ENCODE measurements around the gene WDR74. TPM values are rescaled to one million over a fixed set of nuclear protein-coding genes. Genes with fewer than 3 reads are reported as not detected.

Gene WDR74
- total RNA-seq: 31.1 TPM
- polyA plus RNA-seq: 47.1 TPM

DNA sequence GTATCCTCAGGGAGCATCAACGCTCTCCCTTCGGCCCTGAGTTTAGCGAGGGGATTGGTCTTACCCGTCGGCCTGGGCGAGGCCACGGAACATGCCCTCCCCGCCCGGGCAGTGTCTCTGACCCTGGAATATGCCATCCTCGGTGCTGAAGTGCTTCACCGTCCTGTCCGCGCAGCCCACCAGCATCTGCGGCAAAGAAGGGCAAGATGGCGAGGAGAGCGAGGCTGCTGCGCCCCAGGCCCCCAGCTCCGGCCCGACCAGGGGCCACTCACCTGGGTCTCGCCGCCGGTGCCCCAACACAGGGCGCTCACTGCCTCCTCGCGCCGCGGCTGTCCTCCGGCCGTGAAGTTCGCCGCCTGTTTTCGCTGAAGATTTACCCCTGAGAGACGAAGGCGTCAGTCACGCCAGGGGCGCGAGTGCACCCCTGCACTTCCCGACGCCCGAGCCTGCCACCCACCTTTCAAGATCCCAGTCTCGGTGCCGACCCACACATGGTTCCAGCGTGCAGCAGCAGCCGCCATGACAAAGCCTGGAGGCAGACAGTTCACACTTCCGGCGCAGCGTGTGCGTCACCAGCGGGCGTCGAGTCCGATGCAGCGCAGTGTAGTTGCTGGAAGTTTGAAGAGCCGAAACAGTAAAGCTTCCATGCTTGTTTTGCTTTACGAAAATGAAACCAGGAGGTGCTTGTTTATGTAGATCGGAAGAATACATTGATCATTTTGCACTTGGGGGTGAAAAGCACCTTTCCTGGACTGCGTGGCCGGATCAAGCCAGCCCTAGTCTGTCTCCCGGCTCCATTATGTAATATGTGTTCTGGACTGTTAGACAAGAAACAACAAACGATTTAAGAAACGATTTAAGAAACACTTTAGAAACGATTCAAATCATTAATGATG, at the start of gene WDR74:
Gene WDR74 (minus strand): TSS at position 541 of the 896 bp plus-strand sequence. CDS start 20 bp downstream, at position 521.
- H3K27ac ChIP-seq (ENCODE audit: low read depth): peak within 1 kb of the TSS; percentile 98
- peak within 1 kb of the TSS; percentile 79 for H3K4me3 ChIP-seq (ENCODE audit: low read depth, low read length)
- H3K4me1 ChIP-seq (ENCODE audit: insufficient read depth): peaks cover 1% of the 10 kb centered on the region
- peak; percentile 93 for DNase-seq (ENCODE audit: extremely low spot score)
- H3K36me3 ChIP-seq (ENCODE audit: insufficient read depth): no peaks in the 10 kb centered on the region
- WGBS: under 1% methylated on average over 62 of the region's 62 CpGs

DNA sequence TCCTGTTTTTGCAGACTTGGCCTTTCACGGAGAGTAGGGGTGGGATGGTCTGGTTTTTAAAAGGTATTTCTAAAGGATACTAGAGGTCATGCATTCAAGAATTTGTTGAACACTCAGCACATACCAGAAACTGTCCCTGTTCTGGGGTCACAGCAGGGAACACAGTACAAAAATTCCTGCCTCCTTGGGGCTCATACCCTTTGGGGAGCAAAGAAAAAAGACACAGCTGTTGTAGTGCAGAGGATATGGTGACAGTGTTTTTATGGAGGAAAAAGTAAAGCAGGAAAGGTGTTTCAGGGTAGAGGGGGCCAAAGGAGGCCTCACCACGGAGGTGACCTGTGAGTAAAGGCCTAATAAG, 49.7 kb upstream of the WDR74 start:
- Histone ChIP-seq H3K36me3 (ENCODE audit: insufficient read depth) (peaks cover 13% of the 10 kb centered on the region), H3K27ac (ENCODE audit: low read depth) (no peak overlapping the region)

DNA sequence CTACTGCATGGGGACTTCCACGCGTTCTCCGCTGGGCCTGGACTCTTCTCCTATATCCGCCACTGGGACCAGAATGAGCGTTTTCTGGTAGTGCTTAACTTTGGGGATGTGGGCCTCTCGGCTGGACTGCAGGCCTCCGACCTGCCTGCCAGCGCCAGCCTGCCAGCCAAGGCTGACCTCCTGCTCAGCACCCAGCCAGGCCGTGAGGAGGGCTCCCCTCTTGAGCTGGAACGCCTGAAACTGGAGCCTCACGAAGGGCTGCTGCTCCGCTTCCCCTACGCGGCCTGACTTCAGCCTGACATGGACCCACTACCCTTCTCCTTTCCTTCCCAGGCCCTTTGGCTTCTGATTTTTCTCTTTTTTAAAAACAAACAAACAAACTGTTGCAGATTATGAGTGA, 49.0 kb upstream of the WDR74 start:
- H3K36me3 ChIP-seq (ENCODE audit: insufficient read depth): peaks cover 18% of the 10 kb centered on the region
- H3K27ac ChIP-seq (ENCODE audit: low read depth): no peak overlapping the region
- H3K4me3 ChIP-seq (ENCODE audit: low read depth, low read length): no peak overlapping the region
- no peak for DNase-seq (ENCODE audit: extremely low spot score)
- WGBS: 90% methylated on average over 14 of the region's 14 CpGs
- peaks cover 7% of the 10 kb centered on the region for H3K4me1 ChIP-seq (ENCODE audit: insufficient read depth)

More for the DNA sequence above, 49.7 kb upstream of the WDR74 start:
- 52% methylated on average over 2 of the region's 2 CpGs for WGBS
- no peak for DNase-seq (ENCODE audit: extremely low spot score)
- Histone ChIP-seq H3K4me3 (ENCODE audit: low read depth, low read length) (no peak overlapping the region), H3K4me1 (ENCODE audit: insufficient read depth) (peaks cover under 1% of the 10 kb centered on the region)

DNA sequence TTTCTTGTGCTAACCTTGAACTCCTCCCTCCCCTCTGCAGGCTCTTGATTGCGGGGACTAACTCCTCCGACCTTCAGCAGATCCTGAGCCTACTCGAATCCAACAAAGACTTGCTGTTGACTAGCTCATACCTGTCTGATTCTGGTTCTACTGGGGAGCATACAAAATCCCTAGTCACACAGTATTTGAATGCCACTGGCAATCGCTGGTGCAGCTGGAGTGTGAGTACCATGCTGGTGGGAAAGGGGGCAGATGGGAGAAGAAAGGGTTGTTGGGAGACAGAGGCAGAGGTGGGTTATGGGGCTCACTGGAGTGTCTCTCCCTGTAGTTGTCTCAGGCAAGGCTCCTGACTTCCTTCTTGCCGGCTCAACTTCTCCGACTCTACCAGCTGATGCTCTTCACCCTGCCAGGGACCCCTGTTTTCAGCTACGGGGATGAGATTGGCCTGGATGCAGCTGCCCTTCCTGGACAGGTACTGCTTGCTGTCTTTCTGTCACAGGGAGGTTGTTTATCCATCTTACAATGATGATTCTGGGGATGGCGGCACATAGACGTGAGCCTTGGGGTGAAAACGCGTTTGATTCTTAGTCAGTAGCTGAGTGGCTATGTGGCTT, 45.9 kb upstream of the WDR74 start:
- Histone ChIP-seq H3K4me1 (ENCODE audit: insufficient read depth) (peaks cover 7% of the 10 kb centered on the region), H3K36me3 (ENCODE audit: insufficient read depth) (peaks cover 18% of the 10 kb centered on the region), H3K27ac (ENCODE audit: low read depth) (no peak overlapping the region), H3K4me3 (ENCODE audit: low read depth, low read length) (no peak overlapping the region)
- no peak for DNase-seq (ENCODE audit: extremely low spot score)
- WGBS: 90% methylated on average over 11 of the region's 11 CpGs

DNA sequence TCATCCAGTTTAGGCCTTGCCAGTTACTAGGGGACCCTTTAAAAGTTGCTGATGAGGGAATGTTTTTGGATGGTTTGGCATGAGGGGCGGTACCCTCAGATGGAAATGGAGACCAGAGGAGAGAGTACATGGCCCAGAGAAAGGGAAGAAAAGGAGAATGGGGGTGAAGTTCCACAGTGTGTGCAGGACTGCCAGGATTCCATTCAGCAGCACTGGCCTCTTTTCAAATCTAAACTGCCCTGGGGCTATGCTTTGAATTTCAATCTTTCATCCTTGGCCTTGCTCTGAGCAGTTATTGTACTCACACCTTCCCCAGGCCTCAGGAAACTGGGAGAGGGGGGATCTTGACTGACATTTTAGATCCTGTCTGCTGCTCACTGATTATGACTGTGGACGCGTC, 44.3 kb upstream of the WDR74 start:
- peaks cover 15% of the 10 kb centered on the region for H3K36me3 ChIP-seq (ENCODE audit: insufficient read depth)
- H3K27ac ChIP-seq (ENCODE audit: low read depth): no peak overlapping the region
- WGBS: 69% methylated on average over 3 of the region's 3 CpGs
- no peak for DNase-seq (ENCODE audit: extremely low spot score)
- peaks cover 7% of the 10 kb centered on the region for H3K4me1 ChIP-seq (ENCODE audit: insufficient read depth)
- no peak overlapping the region for H3K4me3 ChIP-seq (ENCODE audit: low read depth, low read length)

DNA sequence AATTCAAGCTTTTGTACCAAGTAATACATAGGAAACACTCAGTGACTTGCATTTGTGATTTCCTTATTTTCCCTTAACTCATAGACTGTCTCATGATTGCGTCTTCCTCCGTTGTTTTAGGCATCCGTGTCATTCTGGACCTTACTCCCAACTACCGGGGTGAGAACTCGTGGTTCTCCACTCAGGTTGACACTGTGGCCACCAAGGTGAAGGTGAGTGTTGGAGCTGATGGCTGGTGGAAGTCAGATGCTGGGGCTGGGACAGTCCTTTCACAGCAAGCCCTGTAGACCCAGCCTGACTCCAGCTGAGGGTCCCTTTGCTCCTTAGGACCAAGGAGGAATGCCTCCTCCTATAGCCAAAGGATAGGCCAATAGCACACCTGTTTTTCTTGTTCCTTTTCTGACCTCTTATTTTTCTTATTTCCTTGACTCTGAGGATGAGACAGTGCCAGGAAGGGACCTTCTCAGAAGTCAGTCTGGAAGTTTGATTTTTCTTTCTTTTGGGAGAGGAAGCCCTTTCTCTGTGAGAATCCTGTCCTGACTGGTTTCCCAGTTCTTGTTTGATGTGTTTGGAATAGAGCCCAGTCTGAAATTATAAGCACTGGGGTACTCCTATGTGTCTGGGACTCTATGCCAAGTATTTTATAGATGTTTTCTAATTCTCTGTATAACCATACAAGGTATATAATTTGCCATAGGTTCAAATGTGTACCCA, 43.6 kb upstream of the WDR74 start:
- Histone ChIP-seq H3K36me3 (ENCODE audit: insufficient read depth) (peaks cover 10% of the 10 kb centered on the region), H3K27ac (ENCODE audit: low read depth) (no peak overlapping the region), H3K4me3 (ENCODE audit: low read depth, low read length) (no peak overlapping the region), H3K4me1 (ENCODE audit: insufficient read depth) (peaks cover 7% of the 10 kb centered on the region)
- DNase-seq (ENCODE audit: extremely low spot score): no peak
- 55% methylated on average over 5 of the region's 5 CpGs for WGBS

DNA sequence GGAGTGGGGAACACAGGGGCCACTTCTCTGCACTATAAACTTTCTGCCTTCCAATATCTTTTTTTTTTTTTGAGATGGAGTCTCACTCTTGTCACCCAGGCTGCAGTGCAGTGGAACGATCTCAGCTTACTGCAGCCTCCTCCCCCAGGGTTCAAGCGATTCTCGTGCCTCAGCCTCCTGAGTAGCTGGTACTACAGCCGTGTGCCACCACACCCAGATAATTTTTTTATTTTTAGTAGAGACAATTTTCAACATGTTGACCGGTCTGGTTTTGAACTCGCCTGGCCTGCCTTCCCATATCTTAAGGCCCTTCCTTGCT, 43.0 kb upstream of the WDR74 start:
- H3K4me1 ChIP-seq (ENCODE audit: insufficient read depth): peaks cover 7% of the 10 kb centered on the region
- 39% methylated on average over 6 of the region's 6 CpGs for WGBS
- no peak for DNase-seq (ENCODE audit: extremely low spot score)
- peak overlapping the region; percentile 12 for H3K27ac ChIP-seq (ENCODE audit: low read depth)
- peaks cover 10% of the 10 kb centered on the region for H3K36me3 ChIP-seq (ENCODE audit: insufficient read depth)
- peak overlapping the region; percentile 65 for H3K4me3 ChIP-seq (ENCODE audit: low read depth, low read length)

DNA sequence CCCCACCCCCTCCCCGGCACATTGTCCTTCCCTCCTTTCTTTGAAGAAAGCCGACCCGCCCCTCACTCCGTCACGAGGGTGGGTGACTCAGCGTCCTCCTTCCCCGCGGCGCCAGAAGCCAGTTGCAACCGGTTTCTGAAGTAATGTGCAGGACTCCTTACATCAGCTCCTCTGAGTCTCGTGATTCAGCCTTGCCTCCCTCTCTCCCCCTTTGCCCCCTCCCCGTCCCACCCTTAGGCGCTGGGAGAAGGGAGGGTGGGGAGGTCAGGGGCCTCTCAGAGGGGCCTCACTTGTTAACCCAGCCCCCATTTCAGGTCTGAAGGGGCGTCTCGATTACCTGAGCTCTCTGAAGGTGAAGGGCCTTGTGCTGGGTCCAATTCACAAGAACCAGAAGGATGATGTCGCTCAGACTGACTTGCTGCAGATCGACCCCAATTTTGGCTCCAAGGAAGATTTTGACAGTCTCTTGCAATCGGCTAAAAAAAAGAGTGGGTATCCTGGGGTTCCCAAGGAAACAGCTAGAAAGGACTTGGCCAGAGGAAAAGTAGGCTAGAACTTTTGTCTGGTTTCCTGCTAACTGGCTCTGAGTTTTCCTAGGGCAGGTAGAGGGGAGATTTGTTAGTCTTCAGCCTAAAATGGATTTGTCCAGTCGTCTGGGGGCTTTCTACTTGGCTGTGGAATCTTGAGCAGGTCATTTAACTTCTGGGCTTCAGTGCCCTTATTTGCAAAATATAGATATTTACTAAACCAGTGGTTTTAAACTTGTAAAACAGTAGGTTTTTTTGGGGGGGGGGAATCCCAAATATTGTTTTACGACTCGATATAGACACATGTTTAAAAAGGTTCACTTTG, 42.4 kb upstream of the WDR74 start:
- H3K36me3 ChIP-seq (ENCODE audit: insufficient read depth): peaks cover 10% of the 10 kb centered on the region
- H3K4me3 ChIP-seq (ENCODE audit: low read depth, low read length): peak overlapping the region; percentile 65
- 2% methylated on average over 21 of the region's 21 CpGs for WGBS
- peak overlapping the region; percentile 94 for H3K27ac ChIP-seq (ENCODE audit: low read depth)
- peak; percentile 93 for DNase-seq (ENCODE audit: extremely low spot score)
- peaks cover 7% of the 10 kb centered on the region for H3K4me1 ChIP-seq (ENCODE audit: insufficient read depth)

DNA sequence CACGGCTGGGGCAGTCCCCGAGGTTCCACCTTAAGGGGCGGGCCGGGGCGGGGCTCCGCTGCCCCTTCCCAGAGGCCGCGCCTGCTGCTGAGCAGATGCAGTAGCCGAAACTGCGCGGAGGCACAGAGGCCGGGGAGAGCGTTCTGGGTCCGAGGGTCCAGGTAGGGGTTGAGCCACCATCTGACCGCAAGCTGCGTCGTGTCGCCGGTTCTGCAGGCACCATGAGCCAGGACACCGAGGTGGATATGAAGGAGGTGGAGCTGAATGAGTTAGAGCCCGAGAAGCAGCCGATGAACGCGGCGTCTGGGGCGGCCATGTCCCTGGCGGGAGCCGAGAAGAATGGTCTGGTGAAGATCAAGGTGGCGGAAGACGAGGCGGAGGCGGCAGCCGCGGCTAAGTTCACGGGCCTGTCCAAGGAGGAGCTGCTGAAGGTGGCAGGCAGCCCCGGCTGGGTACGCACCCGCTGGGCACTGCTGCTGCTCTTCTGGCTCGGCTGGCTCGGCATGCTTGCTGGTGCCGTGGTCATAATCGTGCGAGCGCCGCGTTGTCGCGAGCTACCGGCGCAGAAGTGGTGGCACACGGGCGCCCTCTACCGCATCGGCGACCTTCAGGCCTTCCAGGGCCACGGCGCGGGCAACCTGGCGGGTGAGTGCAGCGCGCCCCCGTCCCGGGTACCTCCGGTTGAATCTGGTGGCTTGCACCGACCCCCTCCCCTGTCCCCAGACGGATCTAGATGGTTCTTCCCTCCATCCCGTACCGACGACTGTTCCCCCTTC, 41.6 kb upstream of the WDR74 start, which contains the start of gene SLC3A2:
Gene SLC3A2 (plus strand): TSS at position 94 of the 776 bp plus-strand sequence. CDS start 128 bp downstream, at position 222.
- H3K36me3 ChIP-seq (ENCODE audit: insufficient read depth): peaks cover 7% of the 10 kb centered on the region
- H3K27ac ChIP-seq (ENCODE audit: low read depth): peak within 1 kb of the TSS; percentile 94
- DNase-seq (ENCODE audit: extremely low spot score): peak; percentile 50
- H3K4me1 ChIP-seq (ENCODE audit: insufficient read depth): peaks cover 7% of the 10 kb centered on the region
- under 1% methylated on average over 69 of the region's 69 CpGs for WGBS
- H3K4me3 ChIP-seq (ENCODE audit: low read depth, low read length): peak within 1 kb of the TSS; percentile 65

DNA sequence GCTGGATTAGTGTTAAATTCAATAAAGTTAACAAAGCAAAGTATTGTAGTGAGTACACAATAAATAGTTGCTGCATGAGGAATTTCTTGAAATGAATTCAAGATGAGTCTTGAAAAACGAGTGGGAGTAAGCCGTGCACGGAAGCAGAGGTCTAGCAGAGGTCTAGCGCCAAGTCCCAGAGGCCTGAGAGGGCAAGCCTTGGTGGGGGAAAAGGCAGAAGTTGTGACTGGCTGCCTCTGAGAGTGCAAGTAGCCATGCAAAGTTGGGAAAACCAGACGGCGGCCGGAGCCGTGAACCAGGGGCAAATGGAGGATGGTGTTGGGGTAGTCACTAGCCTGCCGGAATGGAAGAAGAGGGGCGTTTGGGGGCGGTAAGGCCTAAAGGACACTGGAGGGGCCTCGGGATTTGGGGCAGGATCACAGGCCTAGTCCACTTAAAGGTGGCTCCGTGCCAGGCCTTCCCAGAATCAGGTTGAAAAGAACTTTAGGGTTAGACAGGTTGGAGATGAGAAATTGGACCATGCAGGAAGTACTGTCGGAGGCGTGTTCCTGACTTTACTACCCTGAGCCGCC, 40.9 kb upstream of the WDR74 start:
- H3K36me3 ChIP-seq (ENCODE audit: insufficient read depth): peaks cover 4% of the 10 kb centered on the region
- H3K4me3 ChIP-seq (ENCODE audit: low read depth, low read length): peak overlapping the region; percentile 65
- under 1% methylated on average over 16 of the region's 16 CpGs for WGBS
- peak overlapping the region; percentile 94 for H3K27ac ChIP-seq (ENCODE audit: low read depth)
- H3K4me1 ChIP-seq (ENCODE audit: insufficient read depth): peaks cover 7% of the 10 kb centered on the region
- peak; percentile 68 for DNase-seq (ENCODE audit: extremely low spot score)

DNA sequence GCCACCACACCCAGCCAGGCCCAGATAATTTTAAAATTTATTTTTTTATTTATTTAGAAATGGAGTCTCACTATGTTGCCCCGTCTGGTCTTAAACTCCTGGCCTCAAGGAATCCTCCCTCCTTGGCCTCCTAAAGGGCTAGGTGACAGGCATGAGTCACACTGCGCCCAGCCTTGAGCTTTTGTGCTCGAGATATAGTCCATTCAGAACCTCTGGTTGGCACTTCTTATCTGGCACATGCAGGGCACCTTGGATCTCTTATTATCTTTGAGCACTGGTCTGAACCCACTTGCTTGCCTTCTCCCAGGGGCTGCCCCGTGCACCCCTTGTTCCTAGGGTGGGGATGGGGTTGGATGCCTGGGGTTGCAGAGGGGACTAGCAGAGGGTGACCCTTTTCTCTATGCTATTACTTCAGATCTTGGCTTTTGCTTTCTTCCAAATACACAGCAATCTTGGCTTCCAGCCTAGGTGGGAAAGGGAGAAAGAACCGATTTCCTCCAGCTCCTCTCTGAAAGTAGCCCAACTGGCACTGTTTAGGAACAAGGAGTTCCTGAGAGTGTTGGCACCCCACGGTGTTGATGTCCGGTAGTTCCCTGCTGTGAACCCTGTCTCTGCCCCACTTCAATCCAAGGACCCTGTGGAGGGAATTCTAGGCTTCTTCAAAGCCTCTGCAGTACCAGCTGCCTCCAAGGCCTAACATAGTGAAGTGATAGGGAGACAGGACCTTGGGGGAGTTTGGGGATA, 40.0 kb upstream of the WDR74 start:
- H3K4me3 ChIP-seq (ENCODE audit: low read depth, low read length): no peak overlapping the region
- H3K27ac ChIP-seq (ENCODE audit: low read depth): peak overlapping the region; percentile 94
- 53% methylated on average over 7 of the region's 7 CpGs for WGBS
- H3K36me3 ChIP-seq (ENCODE audit: insufficient read depth): peaks cover 4% of the 10 kb centered on the region
- H3K4me1 ChIP-seq (ENCODE audit: insufficient read depth): peaks cover 7% of the 10 kb centered on the region
- DNase-seq (ENCODE audit: extremely low spot score): no peak

DNA sequence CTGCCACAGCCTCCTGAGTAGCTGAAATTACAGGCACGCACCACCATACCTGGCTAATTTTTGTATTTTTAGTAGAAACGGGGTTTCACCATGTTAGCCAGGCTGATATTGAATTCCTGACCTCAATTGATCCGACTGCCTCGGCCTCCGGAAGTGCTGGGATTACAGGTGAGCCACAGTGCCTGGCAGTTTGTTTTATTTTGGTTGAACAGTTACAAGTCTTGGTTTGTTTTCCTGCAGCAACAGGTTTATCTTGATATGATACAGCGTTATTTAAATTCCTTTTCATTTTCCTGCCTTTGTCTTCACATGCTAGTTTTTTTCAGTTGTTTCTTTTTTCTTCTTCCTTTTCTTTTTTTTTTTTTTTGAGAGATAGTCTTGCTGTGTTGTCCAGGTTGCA, 37.3 kb upstream of the WDR74 start:
- Histone ChIP-seq H3K36me3 (ENCODE audit: insufficient read depth) (no peaks in the 10 kb centered on the region), H3K4me3 (ENCODE audit: low read depth, low read length) (no peak overlapping the region), H3K27ac (ENCODE audit: low read depth) (no peak overlapping the region), H3K4me1 (ENCODE audit: insufficient read depth) (no peaks in the 10 kb centered on the region)
- 86% methylated on average over 6 of the region's 6 CpGs for WGBS
- DNase-seq (ENCODE audit: extremely low spot score): no peak

Measured in urinary bladder (tissue), 4 donors.